Testis (tissue), 5 donors: ENCODE data around the gene FBP1. TPM values are rescaled to one million over a fixed set of nuclear protein-coding genes. Genes with fewer than 3 reads are reported as not detected.
A peak's percentile ranks its signal among the peaks of the same experiment; 100 is the strongest.

Experiments used
- DNase-seq: peaks from one replicate; pipeline ENCODE4 v3.0.0-alpha.2; 2019
- H3K27ac ChIP-seq, 2 donors: fragments of 200-600 bp; sonication (generic); one replicate each; pipeline ENCODE4 v1.5.1; 2019
- H3K27me3 ChIP-seq: fragments of 200-600 bp; sonication (generic); one replicate; pipeline ENCODE4 v1.5.1; 2019
- H3K36me3 ChIP-seq: fragments of 200-600 bp; sonication (generic); one replicate; pipeline ENCODE4 v1.5.1; 2017; ENCODE audit warnings: low read depth; ENCODE audit errors: missing control alignments
- H3K4me1 ChIP-seq: fragments of 200-600 bp; sonication (generic); one replicate; pipeline ENCODE4 v1.5.1; 2019
- H3K4me3 ChIP-seq, 2 donors: fragments of 200-600 bp; sonication (generic); one replicate each; pipeline ENCODE4 v1.5.1; 2017 to 2019
- H3K9me3 ChIP-seq: fragments of 200-600 bp; sonication (generic); one replicate; pipeline ENCODE4 v1.5.1; 2017
- CTCF ChIP-seq, 3 experiments: fragments of 450-650 bp in 2 of 3; fragments of 200-600 bp in 1 of 3; sonication (generic) in 1 of 3; IDR thresholded peaks; one replicate each; pipeline ENCODE4 v1.5.1; 2016 to 2019; ENCODE audit warnings: antibody characterized with exemption in 3 of 3, mild to moderate bottlenecking in 2 of 3, moderate library complexity in 1 of 3
- POLR2A ChIP-seq: fragments of 450-650 bp; IDR thresholded peaks from one replicate; pipeline ENCODE4 v1.6.1; 2017; ENCODE audit warnings: antibody characterized with exemption, mild to moderate bottlenecking, moderate library complexity
- WGBS, 2 donors: methylation state at CpG; one replicate each; pipeline ENCODE4 v1.1.5; 2018; 5-methylcytosine and 5-hydroxymethylcytosine counted together
- intact Hi-C: fragments of 100-400 bp; cut with DNase I; formaldehyde crosslinking; loops from one replicate; pipeline ENCODE4 v1.15.1; 2023; ENCODE audit warnings: low total_unique reads
- long read RNA-seq, 2 donors: transcript quantifications; one replicate each; lab custom pipeline, GENCODE V29; 2026
- polyA plus RNA-seq: library from polyadenylated mRNA; stranded (reverse); fragments of 350-450 nt; fragmentation: Illumina TruSeq; extraction: RNeasy Lipid Tissue Mini Kit (QIAGEN cat#74804); gene quantifications from one replicate; pipeline ENCODE4 v1.2.3, GENCODE V29; 2014; ENCODE audit warnings: low read depth, low replicate concordance; ENCODE audit not compliant: insufficient read depth
- total RNA-seq, 2 donors: library from RNA; depleted of rRNA; stranded (reverse); fragments of >200 nt; gene quantifications; one replicate each; pipeline ENCODE4 v1.2.3, GENCODE V29; 2016

Gene FBP1
- total RNA-seq (1 to 10 TPM; 3.8 to 4.1 TPM), polyA plus RNA-seq (16.2 TPM)
- long read RNA-seq, donor 1, partial matches to known transcripts: 0 of 2 reads
- long read RNA-seq, donor 1, other reads (novel, unspliced or antisense): 0 of 2 reads
- long read RNA-seq, donor 2, partial matches to known transcripts: 0 of 2 reads
- long read RNA-seq, donor 2, other reads (novel, unspliced or antisense): 0 of 2 reads

GRCh38 chr9:94639061-94639998 is at the start of gene FBP1:
FBP1 (minus strand) TSS chr9:94639518; CDS start chr9:94639310, 208 bp downstream.
- Histone ChIP-seq H3K27me3 (no peaks in the 10 kb centered on the region), H3K36me3 (no peaks in the 10 kb centered on the region), H3K27ac (no peak within 1 kb of the TSS), H3K4me1 (peaks cover 10% of the 10 kb centered on the region), H3K9me3 (no peaks in the 10 kb centered on the region), H3K4me3 (peak within 1 kb of the TSS; percentile 58 to 63)
- intact Hi-C loops: no loop called here
- TF ChIP-seq CTCF (IDR thresholded peaks at IDR 0.05): no peak
- TF ChIP-seq POLR2A: no peak
- WGBS, 2 donors: 4% methylated on average over 5 to 65 of the region's 79 CpGs
- peak; percentile 61 for DNase-seq

- intact Hi-C loops: no loop called here
- H3K36me3 ChIP-seq: no peaks in the 10 kb centered on the region
- no peak overlapping the region for H3K27ac ChIP-seq
- TF ChIP-seq CTCF (IDR thresholded peaks at IDR 0.05): no peak
- TF ChIP-seq POLR2A: no peak
- H3K4me3 ChIP-seq: no peak overlapping the region
- H3K27me3 ChIP-seq: no peaks in the 10 kb centered on the region
- DNase-seq: no peak
- whole genome bisulfite sequencing, 2 donors: 62 to 80% methylated on average over 2 of the region's 2 CpGs
- H3K4me1 ChIP-seq: no peaks in the 10 kb centered on the region
- no peaks in the 10 kb centered on the region for H3K9me3 ChIP-seq
Observed at GRCh38 chr9:94687451-94687850, 48.1 kb upstream of the FBP1 start.

GRCh38 chr9:94685359-94685758 is 46.0 kb upstream of the FBP1 start:
- intact Hi-C loops: no loop called here
- Histone ChIP-seq H3K4me1 (no peaks in the 10 kb centered on the region), H3K27ac (no peak overlapping the region), H3K27me3 (no peaks in the 10 kb centered on the region), H3K36me3 (no peaks in the 10 kb centered on the region), H3K9me3 (no peaks in the 10 kb centered on the region), H3K4me3 (no peak overlapping the region)
- no peak for TF ChIP-seq POLR2A
- no peak for TF ChIP-seq CTCF (IDR thresholded peaks at IDR 0.05)
- DNase-seq: no peak
- WGBS, 2 donors: 88 to 93% methylated on average over 2 of the region's 2 CpGs

GRCh38 chr9:94681508-94681907 is 42.2 kb upstream of the FBP1 start:
- Histone ChIP-seq H3K27ac (peak overlapping the region in 1 of 2 donors; percentile 39), H3K27me3 (no peaks in the 10 kb centered on the region), H3K9me3 (no peaks in the 10 kb centered on the region), H3K4me3 (no peak overlapping the region), H3K36me3 (no peaks in the 10 kb centered on the region), H3K4me1 (no peaks in the 10 kb centered on the region)
- WGBS, 2 donors: 35 to 36% methylated on average over 7 of the region's 7 CpGs
- no peak for TF ChIP-seq POLR2A
- peak; percentile 55 to 71 (median 65) for TF ChIP-seq CTCF (IDR thresholded peaks at IDR 0.05)
- peak; percentile 86 for DNase-seq
- intact Hi-C loops: no loop called here
